Right lobe of liver (tissue), 6 donors: ENCODE measurements around the gene SRPK2. TPM values are rescaled to one million over a fixed set of nuclear protein-coding genes. Genes with fewer than 3 reads are reported as not detected.
A peak's percentile ranks its signal among the peaks of the same experiment; 100 is the strongest.

ENCODE experiments used
- ATAC-seq, 4 donors: fragments of 200-7000 bp; cut with Tn5 transposase; one replicate each; pipeline ENCODE4 v1.9.1; 2020; ENCODE audit warnings: mild to moderate bottlenecking in 4 of 4, moderate library complexity in 4 of 4
- DNase-seq, 3 donors: peaks; one replicate each; pipeline ENCODE4 v3.0.0-alpha.2; 2020
- H3K27ac ChIP-seq, 3 donors: fragments of 200-600 bp; one replicate each; pipeline ENCODE4 v1.8.0; 2022
- H3K27me3 ChIP-seq, 2 donors: fragments of 200-600 bp; one replicate each; pipeline ENCODE4 v1.8.0; 2022
- H3K36me3 ChIP-seq, 4 donors: fragments of 200-600 bp; sonication (generic) in 1 of 4; one replicate each; pipeline versions ENCODE4 v1.5.1 to v1.8.0; 2017 to 2022; ENCODE audit warnings: control low read depth in 1 of 4
- H3K4me1 ChIP-seq, 4 donors: fragments of 200-600 bp; sonication (generic) in 1 of 4; one replicate each; pipeline versions ENCODE4 v1.5.1 to v1.8.0; 2017 to 2022; ENCODE audit warnings: control low read depth in 1 of 4
- H3K4me3 ChIP-seq, 3 donors: fragments of 200-600 bp; one replicate each; pipeline ENCODE4 v1.8.0; 2022
- H3K9me3 ChIP-seq, 4 donors: fragments of 200-600 bp; sonication (generic) in 1 of 4; one replicate each; pipeline versions ENCODE4 v1.5.1 to v1.8.0; 2017 to 2022; ENCODE audit warnings: control low read depth in 1 of 4
- POLR2A ChIP-seq: fragments of 450-650 bp; IDR thresholded peaks from one replicate; pipeline ENCODE4 v1.6.1; 2017; ENCODE audit warnings: antibody characterized with exemption, mild to moderate bottlenecking
- WGBS: methylation state at CpG from one replicate; pipeline ENCODE4 v1.1.6; 2018; ENCODE audit warnings: low coverage, low lambda C conversion rate; ENCODE audit not compliant: insufficient coverage; ENCODE audit errors: missing lambda C conversion rate; 5-methylcytosine and 5-hydroxymethylcytosine counted together
- intact Hi-C, 2 donors: fragments of 100-400 bp; cut with DNase I; formaldehyde crosslinking; loops; one replicate each; pipeline versions ENCODE4 v1.11.2 to v1.14.1; 2022
- total RNA-seq, 6 experiments: library from RNA; depleted of rRNA in 2 of 6; stranded (reverse); fragments of >200 nt in 2 of 6; fragmentation: NEBNext Ultra II Directional in 3 of 6; extraction: Animal tissue kit (Norgen Biotek cat#: 25700) in 3 of 6; gene quantifications; one replicate each; pipeline versions ENCODE4 v1.1.0 to v1.2.4, GENCODE V29; 2016 to 2023
- TF ChIP-seq, protein P1 (sequence below), 4 donors: fragments of 200-600 bp in 3 of 4; fragments of 450-650 bp in 1 of 4; IDR thresholded peaks; one replicate each; pipeline versions ENCODE4 v1.5.1 to v1.8.0; 2016 to 2022; ENCODE audit warnings: antibody characterized with exemption in 4 of 4, mild to moderate bottlenecking in 2 of 4
- donor health status: DM: no; HTN: yes; CAD: no.
- donor health status: DM: no; HTN: no; CAD: no.
- donor health status: DM: no; HTN: no; CAD: no.
- donor health status: DM: no; HTN: yes; CAD: no.
- donor health status: DM: no; HTN: yes; CAD: no.

Gene SRPK2
- total RNA-seq, 6 experiments from 2014 or later: 15.5 to 21.1 (median 18.2) TPM

GRCh38 chr7:105396566-105396965 is 7.8 kb upstream of the SRPK2 start:
- no peak overlapping the region for H3K27ac ChIP-seq
- H3K4me3 ChIP-seq: no peak overlapping the region
- DNase-seq (no peak), ATAC-seq (no peak)
- WGBS: 94% methylated on average over 3 of the region's 3 CpGs
- H3K4me1 ChIP-seq: no peaks in the 10 kb centered on the region
- no peaks in the 10 kb centered on the region for H3K36me3 ChIP-seq
- no peak for TF ChIP-seq POLR2A
- TF ChIP-seq, protein P1, sequence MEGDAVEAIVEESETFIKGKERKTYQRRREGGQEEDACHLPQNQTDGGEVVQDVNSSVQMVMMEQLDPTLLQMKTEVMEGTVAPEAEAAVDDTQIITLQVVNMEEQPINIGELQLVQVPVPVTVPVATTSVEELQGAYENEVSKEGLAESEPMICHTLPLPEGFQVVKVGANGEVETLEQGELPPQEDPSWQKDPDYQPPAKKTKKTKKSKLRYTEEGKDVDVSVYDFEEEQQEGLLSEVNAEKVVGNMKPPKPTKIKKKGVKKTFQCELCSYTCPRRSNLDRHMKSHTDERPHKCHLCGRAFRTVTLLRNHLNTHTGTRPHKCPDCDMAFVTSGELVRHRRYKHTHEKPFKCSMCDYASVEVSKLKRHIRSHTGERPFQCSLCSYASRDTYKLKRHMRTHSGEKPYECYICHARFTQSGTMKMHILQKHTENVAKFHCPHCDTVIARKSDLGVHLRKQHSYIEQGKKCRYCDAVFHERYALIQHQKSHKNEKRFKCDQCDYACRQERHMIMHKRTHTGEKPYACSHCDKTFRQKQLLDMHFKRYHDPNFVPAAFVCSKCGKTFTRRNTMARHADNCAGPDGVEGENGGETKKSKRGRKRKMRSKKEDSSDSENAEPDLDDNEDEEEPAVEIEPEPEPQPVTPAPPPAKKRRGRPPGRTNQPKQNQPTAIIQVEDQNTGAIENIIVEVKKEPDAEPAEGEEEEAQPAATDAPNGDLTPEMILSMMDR (IDR thresholded peaks at IDR 0.05): no peak
- no peaks in the 10 kb centered on the region for H3K9me3 ChIP-seq
- intact Hi-C loops: no loop called here
- H3K27me3 ChIP-seq: no peaks in the 10 kb centered on the region

DNA sequence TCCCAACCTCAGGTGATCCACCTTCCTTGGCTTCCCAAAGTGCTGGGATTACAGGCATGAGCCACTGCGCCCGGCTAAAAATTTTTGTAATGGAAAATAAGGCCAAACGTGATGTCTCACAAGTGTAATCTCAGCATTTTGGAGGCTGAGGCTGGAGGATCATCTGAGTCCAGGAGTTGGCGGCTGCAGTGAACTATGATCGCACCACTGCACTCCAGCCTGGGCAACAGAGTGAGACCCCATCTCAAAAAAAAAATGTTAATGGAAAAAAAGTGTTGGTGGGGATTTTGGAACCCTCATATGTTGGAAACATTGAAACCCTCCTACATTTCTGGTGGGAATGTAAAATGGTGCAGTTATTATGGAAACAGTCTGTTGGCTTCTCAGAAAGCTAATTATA is 2.7 kb upstream of the SRPK2 start:
- WGBS: 100% methylated on average over 4 of the region's 5 CpGs
- DNase-seq (no peak), ATAC-seq (no peak)
- Histone ChIP-seq H3K36me3 (no peaks in the 10 kb centered on the region), H3K27me3 (no peaks in the 10 kb centered on the region), H3K27ac (no peak overlapping the region), H3K9me3 (no peaks in the 10 kb centered on the region), H3K4me1 (peaks cover 0 to 6% (median 0%) of the 10 kb centered on the region in 4 donors), H3K4me3 (no peak overlapping the region)
- TF ChIP-seq POLR2A: no peak
- TF ChIP-seq, protein P1 (IDR thresholded peaks at IDR 0.05): no peak
- intact Hi-C loops: no loop called here

DNA sequence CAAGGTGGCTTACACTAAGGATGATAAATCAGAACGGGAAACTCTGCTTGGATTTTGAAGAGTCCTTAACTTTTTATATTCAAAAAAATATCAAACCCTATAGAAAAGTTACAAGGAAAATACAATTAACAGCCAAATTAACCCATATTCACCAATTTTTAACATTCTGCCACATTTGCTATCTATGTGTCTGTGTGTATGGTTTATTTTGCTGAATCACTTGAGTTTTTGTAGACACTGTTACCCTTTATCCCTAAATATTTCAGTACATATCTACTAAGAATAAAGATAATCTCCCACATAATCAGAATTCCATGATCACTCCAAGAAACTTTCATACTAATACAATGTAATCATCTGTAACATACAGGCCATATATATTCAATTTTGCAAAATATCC is 1.2 kb upstream of the SRPK2 start:
- no peaks in the 10 kb centered on the region for H3K27me3 ChIP-seq
- no peaks in the 10 kb centered on the region for H3K36me3 ChIP-seq
- peaks cover 0 to 6% (median 0%) of the 10 kb centered on the region in 4 donors for H3K4me1 ChIP-seq
- 94% methylated on average over 1 of the region's 1 CpG for WGBS
- intact Hi-C loops: no loop called here
- ATAC-seq (no peak), DNase-seq (no peak)
- no peak overlapping the region for H3K27ac ChIP-seq
- no peaks in the 10 kb centered on the region for H3K9me3 ChIP-seq
- TF ChIP-seq, protein P1 (IDR thresholded peaks at IDR 0.05): no peak
- TF ChIP-seq POLR2A: no peak
- H3K4me3 ChIP-seq: no peak overlapping the region

DNA sequence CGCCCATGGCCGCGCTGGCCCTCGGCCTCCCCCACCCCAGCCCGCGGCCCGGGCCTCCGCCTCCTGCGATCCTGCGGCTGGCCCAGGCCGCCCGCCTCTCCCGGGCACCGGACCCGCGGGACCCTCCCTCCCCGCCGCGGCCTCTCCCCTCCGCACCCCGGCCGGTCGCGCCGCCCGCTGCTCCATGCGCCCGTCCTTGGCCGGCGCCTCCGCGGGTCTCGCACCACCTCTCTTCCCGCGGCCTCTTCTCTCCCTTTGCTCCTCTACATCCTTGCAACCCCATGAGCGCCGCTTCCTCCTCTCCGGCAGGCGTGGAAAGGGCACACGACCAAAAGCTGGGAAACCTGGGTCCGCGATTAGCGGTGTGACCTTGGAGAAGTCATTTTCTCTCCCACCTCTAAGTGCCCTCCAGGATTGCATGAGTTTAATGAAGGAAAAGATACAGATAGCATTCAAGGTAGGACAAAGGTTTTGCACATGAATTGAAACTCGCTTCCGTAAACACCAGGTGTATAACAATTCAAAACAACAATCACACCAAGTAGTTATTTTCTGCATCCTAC is 448 bp upstream of the SRPK2 start:
- no peaks in the 10 kb centered on the region for H3K27me3 ChIP-seq
- H3K9me3 ChIP-seq: no peaks in the 10 kb centered on the region
- TF ChIP-seq POLR2A: no peak
- TF ChIP-seq, protein P1 (IDR thresholded peaks at IDR 0.05): no peak
- ATAC-seq: peak; percentile 58 to 72 (median 67)
- peak overlapping the region in 1 of 3 donors; percentile 18 for H3K27ac ChIP-seq
- peak; percentile 56 to 66 (median 57) for DNase-seq
- intact Hi-C loops: no loop called here
- peak overlapping the region; percentile 60 to 96 (median 94) for H3K4me3 ChIP-seq
- no peaks in the 10 kb centered on the region for H3K36me3 ChIP-seq
- WGBS: 8% methylated on average over 23 of the region's 45 CpGs
- peaks cover 0 to 6% (median 0%) of the 10 kb centered on the region in 4 donors for H3K4me1 ChIP-seq
